Natural killer cell (primary cell): Measurements from ENCODE around the gene PM20D2. TPM values are rescaled to one million over a fixed set of nuclear protein-coding genes. Genes with fewer than 3 reads are reported as not detected.
A peak's percentile ranks its signal among the peaks of the same experiment; 100 is the strongest.

Experiments used
- ATAC-seq, 3 donors: fragments of 150-1000 bp in 2 of 3; fragments of 200-7000 bp in 1 of 3; cut with Tn5 transposase; 1 replicate in 1 of 3; 2 replicates in 2 of 3; pipeline ENCODE4 v1.10.0; 2021; ENCODE audit warnings: mild to moderate bottlenecking in 2 of 3, moderate library complexity in 2 of 3
- DNase-seq, 2 donors: peaks; one replicate each; pipeline versions ENCODE4 v3.0.0 to v3.0.0-alpha.2; 2013 to 2021; ENCODE audit warnings: mixed read lengths in 1 of 2
- H3K27ac ChIP-seq: one replicate; pipeline ENCODE4 v1.5.1; 2013; ENCODE audit warnings: mild to moderate bottlenecking, low read length
- H3K27me3 ChIP-seq: one replicate; pipeline ENCODE4 v1.6.1; 2013; ENCODE audit warnings: low read length; ENCODE audit not compliant: control insufficient read depth, insufficient read depth
- H3K36me3 ChIP-seq: one replicate; pipeline ENCODE4 v1.6.1; 2013; ENCODE audit warnings: low read length; ENCODE audit not compliant: control insufficient read depth, insufficient read depth
- H3K4me1 ChIP-seq: one replicate; pipeline ENCODE4 v1.6.1; 2013; ENCODE audit warnings: low read length; ENCODE audit not compliant: control insufficient read depth, insufficient read depth
- H3K4me3 ChIP-seq: one replicate; pipeline ENCODE4 v1.5.1; 2013; ENCODE audit warnings: low read length
- H3K9me3 ChIP-seq: one replicate; pipeline ENCODE4 v1.6.1; 2013; ENCODE audit warnings: low read length; ENCODE audit not compliant: control insufficient read depth, insufficient read depth
- H3K27ac Mint-ChIP-seq, 2 donors: one replicate each; pipeline ENCODE4 v1.8.0; 2022; ENCODE audit warnings: mild to moderate bottlenecking in 2 of 2, mixed read lengths in 2 of 2, moderate library complexity in 1 of 2
- H3K27me3 Mint-ChIP-seq, 2 donors: one replicate each; pipeline ENCODE4 v1.8.0; 2022; ENCODE audit warnings: low read depth in 2 of 2, mixed read lengths in 2 of 2
- H3K36me3 Mint-ChIP-seq: one replicate; pipeline ENCODE4 v1.8.0; 2022; ENCODE audit warnings: mixed read lengths
- H3K4me1 Mint-ChIP-seq, 2 donors: one replicate each; pipeline ENCODE4 v1.8.0; 2022; ENCODE audit warnings: mixed read lengths in 2 of 2
- H3K4me3 Mint-ChIP-seq: one replicate; pipeline ENCODE4 v1.8.0; 2022; ENCODE audit warnings: mild to moderate bottlenecking, moderate library complexity, mixed read lengths
- H3K9me3 Mint-ChIP-seq, 2 donors: one replicate each; pipeline ENCODE4 v1.8.0; 2022; ENCODE audit warnings: mixed read lengths in 2 of 2
- WGBS: methylation state at CpG from one replicate; pipeline ENCODE4 v1.1.7; 2013; ENCODE audit warnings: missing lambda C conversion rate; ENCODE audit not compliant: insufficient coverage; 5-methylcytosine and 5-hydroxymethylcytosine counted together
- intact Hi-C: fragments of 100-400 bp; cut with micrococcal nuclease; formaldehyde crosslinking; loops from one replicate; pipeline ENCODE4 v1.14.2; 2022
- total RNA-seq, 4 donors: library from RNA; stranded (reverse); fragments of 120-200 nt in 1 of 4; gene quantifications; one replicate each; pipeline versions ENCODE4 v1.2.3 to v1.2.4, GENCODE V29; 2013 to 2022
- TF ChIP-seq, protein P1 (sequence below): fragments of 200-600 bp; IDR thresholded peaks from one replicate; pipeline ENCODE4 v1.8.0; 2022; ENCODE audit warnings: antibody characterized with exemption

PM20D2 gene
- total RNA-seq, 3 donors from 2014 or later (not counting 1 experiment from before 2014, with no cell fraction given): 4.0 to 6.1 (median 4.9) TPM

DNA sequence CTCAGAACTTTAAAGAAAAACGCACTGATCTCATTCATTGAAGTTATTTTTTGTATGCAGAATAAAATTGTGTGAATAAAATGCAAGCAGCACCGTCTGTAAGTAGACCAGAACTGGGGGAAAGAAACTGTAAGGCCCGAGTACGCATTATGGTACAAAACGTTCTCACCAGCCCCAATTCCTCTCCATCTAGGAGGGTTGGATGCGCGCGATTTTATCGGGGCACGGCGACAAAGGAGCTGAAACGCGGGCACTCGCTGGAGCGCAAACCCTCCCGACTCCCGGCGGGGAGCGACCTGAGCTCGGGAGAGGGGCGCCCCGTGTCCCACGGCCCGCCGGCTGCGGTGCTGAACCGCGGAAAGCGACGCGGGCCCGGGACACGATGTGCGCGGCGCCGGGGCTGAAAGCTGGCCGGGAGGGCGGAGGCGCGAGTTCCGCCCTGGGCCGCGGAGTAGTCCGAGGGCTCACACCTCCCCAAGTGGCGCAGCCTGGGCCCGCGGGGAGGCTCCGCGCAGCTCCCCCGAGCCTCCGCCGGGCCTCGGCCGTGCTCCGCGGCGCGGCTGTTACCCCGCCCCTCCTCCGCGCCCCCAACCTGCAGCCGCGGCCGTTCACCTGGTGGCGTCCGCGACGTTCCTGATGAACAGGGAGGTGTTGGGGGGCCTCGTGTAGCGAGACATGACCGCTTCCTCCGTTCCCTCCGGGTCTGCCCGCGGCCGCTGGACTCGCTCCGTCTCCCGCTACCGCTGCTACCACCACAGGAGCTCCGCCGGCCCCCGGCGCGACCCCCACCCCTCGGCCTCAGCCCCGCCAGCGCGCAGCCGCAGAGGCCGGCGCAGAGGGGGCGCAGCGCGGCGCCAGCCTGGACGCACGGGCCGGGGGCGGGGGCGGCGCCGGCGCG, 28.4 kb upstream of the PM20D2 start, which contains the start of gene SRSF12:
TSS of gene SRSF12 (minus strand) at position 861 of the 898 bp plus-strand sequence. CDS start at position 677, 184 bp downstream.
- H3K9me3 Mint-ChIP-seq: no peaks in the 10 kb centered on the region
- no peaks in the 10 kb centered on the region for H3K36me3 Mint-ChIP-seq
- H3K4me3 Mint-ChIP-seq: peak within 1 kb of the TSS; percentile 93
- H3K4me1 Mint-ChIP-seq: peaks cover 6 to 15% of the 10 kb centered on the region in 2 donors
- H3K27ac Mint-ChIP-seq: peak within 1 kb of the TSS; percentile 54 to 78
- WGBS: under 1% methylated on average over 106 of the region's 106 CpGs
- Histone ChIP-seq H3K4me1 (peaks cover 9% of the 10 kb centered on the region), H3K36me3 (no peaks in the 10 kb centered on the region), H3K27ac (no peak within 1 kb of the TSS), H3K27me3 (no peaks in the 10 kb centered on the region), H3K9me3 (no peaks in the 10 kb centered on the region), H3K4me3 (peak within 1 kb of the TSS; percentile 37)
- H3K27me3 Mint-ChIP-seq: no peaks in the 10 kb centered on the region
- intact Hi-C loops: loop anchor here (5.0 kb wide), 1 partner anchor 35 kb away; the partner anchor contains the start of gene PNRC1
- ATAC-seq: peak; percentile 89 to 95 (median 93)
- TF ChIP-seq, protein P1, sequence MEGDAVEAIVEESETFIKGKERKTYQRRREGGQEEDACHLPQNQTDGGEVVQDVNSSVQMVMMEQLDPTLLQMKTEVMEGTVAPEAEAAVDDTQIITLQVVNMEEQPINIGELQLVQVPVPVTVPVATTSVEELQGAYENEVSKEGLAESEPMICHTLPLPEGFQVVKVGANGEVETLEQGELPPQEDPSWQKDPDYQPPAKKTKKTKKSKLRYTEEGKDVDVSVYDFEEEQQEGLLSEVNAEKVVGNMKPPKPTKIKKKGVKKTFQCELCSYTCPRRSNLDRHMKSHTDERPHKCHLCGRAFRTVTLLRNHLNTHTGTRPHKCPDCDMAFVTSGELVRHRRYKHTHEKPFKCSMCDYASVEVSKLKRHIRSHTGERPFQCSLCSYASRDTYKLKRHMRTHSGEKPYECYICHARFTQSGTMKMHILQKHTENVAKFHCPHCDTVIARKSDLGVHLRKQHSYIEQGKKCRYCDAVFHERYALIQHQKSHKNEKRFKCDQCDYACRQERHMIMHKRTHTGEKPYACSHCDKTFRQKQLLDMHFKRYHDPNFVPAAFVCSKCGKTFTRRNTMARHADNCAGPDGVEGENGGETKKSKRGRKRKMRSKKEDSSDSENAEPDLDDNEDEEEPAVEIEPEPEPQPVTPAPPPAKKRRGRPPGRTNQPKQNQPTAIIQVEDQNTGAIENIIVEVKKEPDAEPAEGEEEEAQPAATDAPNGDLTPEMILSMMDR: no peak
- peak; percentile 46 to 59 for DNase-seq

DNA sequence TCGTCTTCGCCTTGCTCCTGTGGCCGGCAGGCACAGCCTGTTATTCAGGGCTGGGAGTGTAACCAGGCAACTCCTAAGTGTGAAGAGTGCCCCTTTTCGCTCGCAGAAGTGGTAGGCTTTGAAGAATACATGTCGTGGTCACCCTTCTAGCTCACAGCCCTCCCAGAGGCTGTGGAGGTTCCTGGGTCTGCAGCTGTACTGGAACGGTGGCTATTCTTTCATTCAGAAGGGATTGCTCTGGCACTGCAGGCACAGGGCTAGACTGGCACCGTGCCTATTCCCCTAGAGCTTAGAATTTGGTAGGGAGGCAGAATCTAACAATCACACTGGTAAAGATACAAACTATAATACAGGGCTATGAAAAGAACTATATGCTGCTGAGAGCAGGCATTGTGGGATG, 26.9 kb upstream of the PM20D2 start:
- no peak overlapping the region for H3K4me3 ChIP-seq
- WGBS: 55% methylated on average over 7 of the region's 8 CpGs
- H3K4me1 Mint-ChIP-seq: peaks cover 6 to 15% of the 10 kb centered on the region in 2 donors
- no peaks in the 10 kb centered on the region for H3K36me3 Mint-ChIP-seq
- H3K27me3 Mint-ChIP-seq: no peaks in the 10 kb centered on the region
- H3K9me3 Mint-ChIP-seq: no peaks in the 10 kb centered on the region
- H3K27me3 ChIP-seq: no peaks in the 10 kb centered on the region
- H3K36me3 ChIP-seq: no peaks in the 10 kb centered on the region
- no peak overlapping the region for H3K27ac ChIP-seq
- H3K4me1 ChIP-seq: peaks cover 9% of the 10 kb centered on the region
- no peak overlapping the region for H3K27ac Mint-ChIP-seq
- TF ChIP-seq, protein P1: no peak
- intact Hi-C loops: loop anchor here (5.0 kb wide), 1 partner anchor 37 kb away; the partner anchor contains the start of gene PNRC1
- no peaks in the 10 kb centered on the region for H3K9me3 ChIP-seq
- DNase-seq (no peak), ATAC-seq (no peak)
- peak overlapping the region; percentile 68 for H3K4me3 Mint-ChIP-seq

DNA sequence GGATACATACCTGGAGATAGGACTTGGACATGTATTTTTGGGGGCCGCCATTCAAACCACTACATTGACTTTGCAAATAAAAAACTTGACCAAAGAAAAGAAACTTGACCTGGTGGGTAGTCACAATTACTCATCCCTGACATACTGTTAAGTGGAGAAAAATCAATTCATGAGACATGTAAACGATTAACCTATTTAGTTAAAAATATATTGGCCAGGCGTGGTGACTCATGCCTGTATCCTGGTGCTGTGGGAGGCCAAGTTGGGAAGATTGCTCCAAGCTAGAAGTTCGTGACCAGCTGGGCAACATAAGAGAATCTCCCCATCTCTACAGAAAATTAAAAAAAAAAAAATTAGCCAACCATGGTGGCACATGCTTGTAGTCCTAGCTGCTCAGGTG, 25.5 kb upstream of the PM20D2 start:
- Histone ChIP-seq H3K9me3 (no peaks in the 10 kb centered on the region), H3K36me3 (no peaks in the 10 kb centered on the region), H3K27me3 (no peaks in the 10 kb centered on the region), H3K27ac (no peak overlapping the region), H3K4me3 (no peak overlapping the region), H3K4me1 (peaks cover 9% of the 10 kb centered on the region)
- DNase-seq: no peak
- Mint-ChIP-seq H3K4me1 (peaks cover 10 to 15% of the 10 kb centered on the region in 2 donors), H3K4me3 (no peak overlapping the region), H3K27ac (no peak overlapping the region), H3K27me3 (no peaks in the 10 kb centered on the region), H3K36me3 (peaks cover 4% of the 10 kb centered on the region), H3K9me3 (no peaks in the 10 kb centered on the region)
- TF ChIP-seq, protein P1: no peak
- 83% methylated on average over 1 of the region's 4 CpGs for WGBS
- intact Hi-C loops: no loop called here
- no peak for ATAC-seq
